HG03025 (cell line): ENCODE results near the gene TRAPPC3.

Experiments used
- ATAC-seq: cut with Tn5 transposase; IDR thresholded peaks from one replicate; pipeline ENCODE4 v1.9.1; 2021; ENCODE audit warnings: mild to moderate bottlenecking, moderate library complexity; ENCODE audit not compliant: unreplicated experiment, low FRiP score

The TRAPPC3 gene

GRCh38 chr1:36108314-36108713 is 41.0 kb downstream of the TRAPPC3 start:
- no peak for ATAC-seq

GRCh38 chr1:36107394-36107793 is 41.9 kb downstream of the TRAPPC3 start:
- ATAC-seq, result no peak

GRCh38 chr1:36106269-36106668 is 43.0 kb downstream of the TRAPPC3 start:
- ATAC-seq, result no peak

GRCh38 chr1:36101546-36101945 is 47.7 kb downstream of the TRAPPC3 start:
- no peak for ATAC-seq

GRCh38 chr1:36100376-36100775 is 48.9 kb downstream of the TRAPPC3 start:
- no peak for ATAC-seq

GRCh38 chr1:36099681-36100341 is 49.5 kb downstream of the TRAPPC3 start:
- ATAC-seq, result no peak

- no peak for ATAC-seq
These were observed 50.5 kb downstream of the TRAPPC3 start for GRCh38 chr1:36098650-36099365.

GRCh38 chr1:36097693-36098585 is 51.3 kb downstream of the TRAPPC3 start:
- ATAC-seq, result no peak

- ATAC-seq, result no peak
These were observed 52.5 kb downstream of the TRAPPC3 start for GRCh38 chr1:36096500-36097432.

- no peak for ATAC-seq
These were observed 53.4 kb downstream of the TRAPPC3 start for GRCh38 chr1:36095760-36096405.

- ATAC-seq, result no peak
These were observed 54.6 kb downstream of the TRAPPC3 start for GRCh38 chr1:36094621-36095061.

GRCh38 chr1:36093929-36094328 is 55.4 kb downstream of the TRAPPC3 start:
- ATAC-seq, result no peak

- ATAC-seq, result no peak
These were observed 56.1 kb downstream of the TRAPPC3 start for GRCh38 chr1:36093226-36093625.

- ATAC-seq, result no peak
These were observed 56.5 kb downstream of the TRAPPC3 start for GRCh38 chr1:36092798-36093185.

- no peak for ATAC-seq
These were observed 57.0 kb downstream of the TRAPPC3 start for GRCh38 chr1:36092166-36092797.

GRCh38 chr1:36091698-36092097 is 57.6 kb downstream of the TRAPPC3 start:
- ATAC-seq, result no peak

- no peak for ATAC-seq
These were observed 58.1 kb downstream of the TRAPPC3 start for GRCh38 chr1:36091141-36091540.

- ATAC-seq, result no peak
These were observed 59.7 kb downstream of the TRAPPC3 start for GRCh38 chr1:36089393-36090121.
